ENCODE measurements around the gene PEAK1. TPM values are rescaled to one million over a fixed set of nuclear protein-coding genes. Genes with fewer than 3 reads are reported as not detected.

The PEAK1 gene
- total RNA-seq, 1 experiment from 2014 or later, result 13.8 TPM

DNA sequence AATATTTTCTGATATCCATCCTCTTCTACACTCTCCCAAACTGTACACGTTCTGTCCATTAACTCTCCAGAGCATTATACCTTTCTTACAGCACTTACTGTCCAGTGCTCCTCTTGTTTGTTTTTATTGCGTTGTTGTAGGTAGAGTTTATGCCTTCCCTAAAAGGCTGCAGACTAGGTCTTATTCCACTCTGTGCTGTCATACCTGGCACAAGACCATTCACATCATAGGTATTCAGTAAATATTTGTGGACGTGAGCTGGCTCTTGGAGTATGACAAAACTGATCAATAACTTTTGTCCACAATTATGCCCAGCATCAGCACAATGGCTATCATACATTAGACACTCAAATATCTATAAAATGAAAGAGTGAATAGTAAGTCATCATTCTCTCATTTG is 5.2 kb upstream of the PEAK1 start:
- intact Hi-C loops (cut with micrococcal nuclease), result loop anchor here (10.0 kb wide), 1 partner anchor 70 kb away; no protein-coding TSS in a partner anchor
- BruUV-seq (replicated peaks), result no TSS peak
- H2AFZ ChIP-seq (ENCODE audit: low read length), result no peak overlapping the region
- H3K4me1 ChIP-seq (ENCODE audit: insufficient read depth, low read length), result peaks cover 23% of the 10 kb centered on the region
- H3K27me3 ChIP-seq (ENCODE audit: low read length), result no peaks in the 10 kb centered on the region
- H3K36me3 ChIP-seq (ENCODE audit: low read depth, low read length), result no peaks in the 10 kb centered on the region
- POLR2A ChIA-PET (ENCODE audit: unreplicated experiment), result no interaction called here
- H3K9me3 ChIP-seq (ENCODE audit: low read length), result no peaks in the 10 kb centered on the region
- CTCF ChIA-PET, result no interaction called here
- DNase-seq, result peak; percentile 63
- no peak for TF ChIP-seq EZH2 (IDR thresholded peaks at IDR 0.05; ENCODE audit: low read length, unreplicated experiment)
- TF ChIP-seq EZH2phosphoT487 (IDR thresholded peaks at IDR 0.05; ENCODE audit: borderline replicate concordance, low read length), result no peak
- TF ChIP-seq, protein P1, sequence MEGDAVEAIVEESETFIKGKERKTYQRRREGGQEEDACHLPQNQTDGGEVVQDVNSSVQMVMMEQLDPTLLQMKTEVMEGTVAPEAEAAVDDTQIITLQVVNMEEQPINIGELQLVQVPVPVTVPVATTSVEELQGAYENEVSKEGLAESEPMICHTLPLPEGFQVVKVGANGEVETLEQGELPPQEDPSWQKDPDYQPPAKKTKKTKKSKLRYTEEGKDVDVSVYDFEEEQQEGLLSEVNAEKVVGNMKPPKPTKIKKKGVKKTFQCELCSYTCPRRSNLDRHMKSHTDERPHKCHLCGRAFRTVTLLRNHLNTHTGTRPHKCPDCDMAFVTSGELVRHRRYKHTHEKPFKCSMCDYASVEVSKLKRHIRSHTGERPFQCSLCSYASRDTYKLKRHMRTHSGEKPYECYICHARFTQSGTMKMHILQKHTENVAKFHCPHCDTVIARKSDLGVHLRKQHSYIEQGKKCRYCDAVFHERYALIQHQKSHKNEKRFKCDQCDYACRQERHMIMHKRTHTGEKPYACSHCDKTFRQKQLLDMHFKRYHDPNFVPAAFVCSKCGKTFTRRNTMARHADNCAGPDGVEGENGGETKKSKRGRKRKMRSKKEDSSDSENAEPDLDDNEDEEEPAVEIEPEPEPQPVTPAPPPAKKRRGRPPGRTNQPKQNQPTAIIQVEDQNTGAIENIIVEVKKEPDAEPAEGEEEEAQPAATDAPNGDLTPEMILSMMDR (conservative IDR thresholded peaks at IDR 0.05; ENCODE audit: low read depth, low read length), result no peak
- H3K4me2 ChIP-seq (ENCODE audit: low read length), result peak overlapping the region; percentile 33
- H3F3A ChIP-seq (ENCODE audit: low read length, unreplicated experiment), result no peaks in the 10 kb centered on the region
- no peak overlapping the region for H3K4me3 ChIP-seq (ENCODE audit: low read length)
- peaks cover 78% of the 10 kb centered on the region for H3K79me2 ChIP-seq (ENCODE audit: low read length)
- H3K9ac ChIP-seq (ENCODE audit: low read length), result no peak overlapping the region
- H4K20me1 ChIP-seq (ENCODE audit: low read length), result 0 out of 2 replicates have a peak, but pooled peaks cover 5% of the 10 kb centered on the region
- H3K9me2 ChIP-seq (replicated peaks; ENCODE audit: low read length), result no peaks in the 10 kb centered on the region
- no peak overlapping the region for H3K27ac ChIP-seq (ENCODE audit: low read length)
- no peak; the same call in 1 of the 2 replicates for ATAC-seq

DNA sequence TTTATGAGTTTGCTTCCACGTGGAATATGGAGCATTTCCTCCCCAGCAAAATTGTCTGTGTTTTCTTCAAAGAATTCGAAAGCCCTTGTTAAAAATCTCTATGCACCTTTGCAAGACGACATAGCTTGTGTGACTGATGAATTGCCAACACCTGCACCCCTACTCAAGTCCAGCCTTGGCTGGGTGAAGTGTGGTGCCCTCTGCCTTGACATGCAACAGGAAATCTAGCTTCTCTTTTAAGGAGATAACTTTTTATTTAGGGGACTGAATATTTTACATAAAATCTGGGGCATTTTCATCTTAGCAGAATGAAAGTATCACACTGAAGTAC is 1.4 kb upstream of the PEAK1 start:
- H3K9me3 ChIP-seq (ENCODE audit: low read length), result no peaks in the 10 kb centered on the region
- peak overlapping the region; percentile 92 for H3K4me3 ChIP-seq (ENCODE audit: low read length)
- TSS peak; percentile 54 for BruUV-seq (replicated peaks)
- TF ChIP-seq EZH2 (IDR thresholded peaks at IDR 0.05; ENCODE audit: low read length, unreplicated experiment) (no peak), EZH2phosphoT487 (IDR thresholded peaks at IDR 0.05; ENCODE audit: borderline replicate concordance, low read length) (no peak)
- TF ChIP-seq, protein P1 (conservative IDR thresholded peaks at IDR 0.05; ENCODE audit: low read depth, low read length), result no peak
- POLR2A ChIA-PET (ENCODE audit: unreplicated experiment), result interaction anchor here (0.5 to 0.6 kb wide), 2 partner anchors 9 to 1780 kb away, joined by 3 to 7 read pairs; no protein-coding TSS in a partner anchor
- intact Hi-C loops (cut with micrococcal nuclease), result loop anchor here (10.0 kb wide), 1 partner anchor 73 kb away; no protein-coding TSS in a partner anchor
- peaks cover 5% of the 10 kb centered on the region; the same call in 1 of the 2 replicates for H4K20me1 ChIP-seq (ENCODE audit: low read length)
- peaks cover 86% of the 10 kb centered on the region for H3K79me2 ChIP-seq (ENCODE audit: low read length)
- no peaks in the 10 kb centered on the region for H3K27me3 ChIP-seq (ENCODE audit: low read length)
- H3K9ac ChIP-seq (ENCODE audit: low read length), result peak overlapping the region; percentile 86
- ATAC-seq (no peak), DNase-seq (peak; percentile 7)
- no peaks in the 10 kb centered on the region for H3K36me3 ChIP-seq (ENCODE audit: low read depth, low read length)
- no peaks in the 10 kb centered on the region for H3K9me2 ChIP-seq (replicated peaks; ENCODE audit: low read length)
- peak overlapping the region; percentile 91 for H3K4me2 ChIP-seq (ENCODE audit: low read length)
- CTCF ChIA-PET, result no interaction called here
- no peak overlapping the region for H3K27ac ChIP-seq (ENCODE audit: low read length)
- H2AFZ ChIP-seq (ENCODE audit: low read length), result peak overlapping the region; percentile 95
- H3K4me1 ChIP-seq (ENCODE audit: insufficient read depth, low read length), result peaks cover 46% of the 10 kb centered on the region
- no peaks in the 10 kb centered on the region for H3F3A ChIP-seq (ENCODE audit: low read length, unreplicated experiment)

DNA sequence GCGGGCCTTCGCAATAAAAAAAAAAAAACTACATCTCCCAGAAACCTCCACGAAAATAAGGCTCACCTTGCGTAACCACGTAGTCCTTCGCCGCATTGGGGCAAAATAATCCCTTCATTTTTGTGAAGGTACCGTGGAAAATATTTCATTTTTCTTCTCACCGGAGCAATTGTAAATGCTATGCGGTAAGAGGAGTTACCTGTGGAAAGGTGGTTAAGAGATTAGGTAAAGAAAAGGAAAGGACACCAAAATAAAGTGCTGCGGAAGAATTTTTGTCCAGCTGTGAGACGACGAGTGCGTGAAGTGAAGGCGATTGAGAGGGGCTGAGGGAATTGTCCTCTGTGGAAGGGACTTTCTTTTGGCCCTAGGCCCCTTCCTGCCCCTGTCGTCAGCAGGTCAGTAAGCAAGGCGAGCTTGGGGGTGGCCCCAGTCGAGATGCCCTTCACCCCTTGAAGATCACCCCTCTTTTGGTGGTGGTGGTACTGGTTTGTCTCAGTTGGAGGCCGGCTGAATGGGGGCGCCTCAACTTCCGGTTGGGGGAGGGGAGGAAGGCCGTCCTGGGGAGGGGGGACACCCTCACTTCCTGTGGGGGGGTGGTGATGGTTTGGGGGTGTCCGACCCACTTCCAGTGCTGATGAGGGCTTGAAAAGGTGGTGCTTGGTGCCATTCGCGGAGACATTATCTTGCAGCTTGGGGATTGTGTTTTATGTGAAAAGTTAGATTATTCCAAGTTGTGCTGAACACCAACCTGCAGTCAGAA is 886 bp upstream of the PEAK1 start, which contains the start of gene HMG20A:
HMG20A (plus strand) TSS at position 279 of the 760 bp plus-strand sequence. CDS start 37,520 bp downstream, outside the sequence.
- BruUV-seq (replicated peaks), result no TSS peak
- CTCF ChIA-PET, result no interaction called here
- H3K4me3 ChIP-seq (ENCODE audit: low read length), result peak within 1 kb of the TSS; percentile 92
- DNase-seq, result peak; percentile 70
- H3K27ac ChIP-seq (ENCODE audit: low read length), result peak within 1 kb of the TSS; percentile 64
- peaks cover 4% of the 10 kb centered on the region; the same call in 1 of the 2 replicates for H4K20me1 ChIP-seq (ENCODE audit: low read length)
- no peaks in the 10 kb centered on the region for H3K9me3 ChIP-seq (ENCODE audit: low read length)
- H3K9me2 ChIP-seq (replicated peaks; ENCODE audit: low read length), result no peaks in the 10 kb centered on the region
- peak within 1 kb of the TSS; percentile 91 for H3K4me2 ChIP-seq (ENCODE audit: low read length)
- H3K9ac ChIP-seq (ENCODE audit: low read length), result peak within 1 kb of the TSS; percentile 86
- POLR2A ChIA-PET (ENCODE audit: unreplicated experiment), result interaction anchor here (0.5 kb wide), 1 partner anchor 1779 kb away, joined by 7 read pairs; no protein-coding TSS in a partner anchor
- H2AFZ ChIP-seq (ENCODE audit: low read length), result peak within 1 kb of the TSS; percentile 95
- 0 out of 2 replicates have a peak, but pooled peaks have one; percentile 18 for ATAC-seq
- TF ChIP-seq EZH2phosphoT487 (IDR thresholded peaks at IDR 0.05; ENCODE audit: borderline replicate concordance, low read length), result no peak
- TF ChIP-seq, protein P1 (conservative IDR thresholded peaks at IDR 0.05; ENCODE audit: low read depth, low read length), result no peak
- no peak for TF ChIP-seq EZH2 (IDR thresholded peaks at IDR 0.05; ENCODE audit: low read length, unreplicated experiment)
- peaks cover 48% of the 10 kb centered on the region for H3K4me1 ChIP-seq (ENCODE audit: insufficient read depth, low read length)
- no peaks in the 10 kb centered on the region for H3F3A ChIP-seq (ENCODE audit: low read length, unreplicated experiment)
- intact Hi-C loops (cut with micrococcal nuclease), result loop anchor here (10.0 kb wide), 1 partner anchor 74 kb away; no protein-coding TSS in a partner anchor
- no peaks in the 10 kb centered on the region for H3K36me3 ChIP-seq (ENCODE audit: low read depth, low read length)
- H3K79me2 ChIP-seq (ENCODE audit: low read length), result peaks cover 86% of the 10 kb centered on the region
- H3K27me3 ChIP-seq (ENCODE audit: low read length), result no peaks in the 10 kb centered on the region

Measured in PC-3 (cell line).